Endodermal cell (in vitro differentiated cells): ENCODE data around the gene SULT1C2. TPM values are rescaled to one million over a fixed set of nuclear protein-coding genes. Genes with fewer than 3 reads are reported as not detected.

Experiments used
- total RNA-seq, 2 donors: library from RNA; stranded (reverse); fragmentation: NEBNext Ultra II Directional in 1 of 2; extraction: Animal tissue kit (Norgen Biotek cat#: 25700) in 1 of 2; gene quantifications; 2 replicates in 1 of 2; 3 replicates in 1 of 2; pipeline ENCODE4 v1.2.1, GENCODE V29; 2021

Gene SULT1C2
- total RNA-seq, 2 donors from 2014 or later, result 0.62 to 1.00 TPM

Other genes with a start within 250 kb of the SULT1C2 start
- gene SULT1C3, start 48.9 kb upstream of the SULT1C2 start, total RNA-seq, result not detected
- gene SULT1C4, start 89.1 kb downstream of the SULT1C2 start, total RNA-seq, result 1 to 10 TPM; 2.4 to 2.7 TPM
- 10 to 100 TPM; 57.0 to 59.9 TPM for gene GCC2, start 160.3 kb downstream of the SULT1C2 start, total RNA-seq
- gene LIMS1, start 245.6 kb downstream of the SULT1C2 start, total RNA-seq, result 10 to 100 TPM; 45.9 to 46.6 TPM